Fibroblast of pulmonary artery (primary cell): ENCODE results near the gene PCDHA12.

Source experiments
- DNase-seq: peaks from one replicate; pipeline ENCODE4 v3.0.0-alpha.2; 2010; ENCODE audit warnings: low read depth
- H3K4me3 ChIP-seq: replicated peaks from 2 replicates; pipeline ENCODE4 v1.5.1; 2011; ENCODE audit warnings: low read depth, mild to moderate bottlenecking, control low read depth, low read length, moderate library complexity
- TF ChIP-seq, protein P1 (sequence below): IDR thresholded peaks from 2 replicates; pipeline ENCODE4 v1.5.1; 2011; ENCODE audit warnings: mild to moderate bottlenecking, control low read depth, low read length, inconsistent platforms; ENCODE audit errors: missing control alignments

The PCDHA12 gene

GRCh38 chr5:140877262-140877581 lies 2.1 kb downstream of the PCDHA12 start:
- no peak overlapping the region for H3K4me3 ChIP-seq
- DNase-seq, result no peak
- TF ChIP-seq, protein P1, sequence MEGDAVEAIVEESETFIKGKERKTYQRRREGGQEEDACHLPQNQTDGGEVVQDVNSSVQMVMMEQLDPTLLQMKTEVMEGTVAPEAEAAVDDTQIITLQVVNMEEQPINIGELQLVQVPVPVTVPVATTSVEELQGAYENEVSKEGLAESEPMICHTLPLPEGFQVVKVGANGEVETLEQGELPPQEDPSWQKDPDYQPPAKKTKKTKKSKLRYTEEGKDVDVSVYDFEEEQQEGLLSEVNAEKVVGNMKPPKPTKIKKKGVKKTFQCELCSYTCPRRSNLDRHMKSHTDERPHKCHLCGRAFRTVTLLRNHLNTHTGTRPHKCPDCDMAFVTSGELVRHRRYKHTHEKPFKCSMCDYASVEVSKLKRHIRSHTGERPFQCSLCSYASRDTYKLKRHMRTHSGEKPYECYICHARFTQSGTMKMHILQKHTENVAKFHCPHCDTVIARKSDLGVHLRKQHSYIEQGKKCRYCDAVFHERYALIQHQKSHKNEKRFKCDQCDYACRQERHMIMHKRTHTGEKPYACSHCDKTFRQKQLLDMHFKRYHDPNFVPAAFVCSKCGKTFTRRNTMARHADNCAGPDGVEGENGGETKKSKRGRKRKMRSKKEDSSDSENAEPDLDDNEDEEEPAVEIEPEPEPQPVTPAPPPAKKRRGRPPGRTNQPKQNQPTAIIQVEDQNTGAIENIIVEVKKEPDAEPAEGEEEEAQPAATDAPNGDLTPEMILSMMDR, result no peak

DNA sequence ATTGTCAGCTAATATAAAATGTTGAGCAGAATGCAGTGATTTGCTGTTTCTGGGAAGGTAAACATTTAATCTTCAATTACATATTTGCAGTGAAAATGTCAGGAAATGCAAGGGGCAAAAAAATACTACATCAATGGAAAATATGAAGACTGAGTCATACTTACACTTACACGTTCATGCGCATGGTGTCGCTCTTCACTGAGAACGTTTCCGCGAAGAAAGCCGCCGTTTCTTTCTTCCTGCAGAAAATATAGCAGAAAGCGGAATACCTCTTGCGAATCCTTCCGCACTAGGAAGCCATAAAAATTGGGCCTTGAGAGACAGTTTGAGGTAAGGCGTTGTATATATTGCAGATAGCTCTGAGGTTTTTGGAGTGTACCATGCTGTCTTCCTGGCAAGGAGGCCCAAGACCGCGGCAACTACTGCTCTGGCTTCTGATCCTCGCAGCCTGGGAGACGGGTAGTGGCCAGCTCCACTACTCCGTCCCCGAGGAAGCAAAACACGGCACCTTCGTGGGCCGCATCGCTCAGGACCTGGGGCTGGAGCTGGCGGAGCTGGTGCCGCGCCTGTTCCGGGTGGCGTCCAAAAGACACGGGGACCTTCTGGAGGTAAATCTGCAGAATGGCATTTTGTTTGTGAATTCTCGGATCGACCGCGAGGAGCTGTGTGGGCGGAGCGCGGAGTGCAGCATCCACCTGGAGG lies 6.9 kb downstream of the PCDHA12 start, which contains the start of gene PCDHA13:
TSS of gene PCDHA13 (plus strand) at position 236 of the 702 bp plus-strand sequence. CDS start at position 381, 145 bp downstream.
- no peak within 1 kb of the TSS for H3K4me3 ChIP-seq
- peak; percentile 7 for DNase-seq
- TF ChIP-seq, protein P1, result no peak

DNA sequence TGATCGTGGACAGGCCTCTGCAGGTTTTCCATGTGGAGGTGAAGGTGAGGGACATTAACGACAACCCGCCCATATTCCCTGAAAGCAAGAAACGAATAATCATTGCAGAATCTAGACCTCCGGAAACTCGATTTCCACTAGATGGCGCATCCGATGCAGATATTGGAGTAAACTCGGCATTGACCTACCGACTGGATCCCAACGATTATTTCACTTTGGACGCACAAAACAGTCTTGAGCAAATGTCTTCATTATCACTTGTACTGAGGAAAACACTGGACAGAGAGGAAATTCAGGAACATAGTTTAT lies 7.4 kb downstream of the PCDHA12 start:
- TF ChIP-seq, protein P1, result no peak
- H3K4me3 ChIP-seq, result no peak overlapping the region
- DNase-seq, result no peak

- TF ChIP-seq, protein P1, result no peak
- no peak for DNase-seq
- H3K4me3 ChIP-seq, result no peak overlapping the region
These were observed 8.3 kb downstream of the PCDHA12 start for GRCh38 chr5:140883373-140883772.

GRCh38 chr5:140883927-140884697 lies 9.0 kb downstream of the PCDHA12 start:
- no peak overlapping the region for H3K4me3 ChIP-seq
- DNase-seq, result no peak
- TF ChIP-seq, protein P1, result no peak

DNA sequence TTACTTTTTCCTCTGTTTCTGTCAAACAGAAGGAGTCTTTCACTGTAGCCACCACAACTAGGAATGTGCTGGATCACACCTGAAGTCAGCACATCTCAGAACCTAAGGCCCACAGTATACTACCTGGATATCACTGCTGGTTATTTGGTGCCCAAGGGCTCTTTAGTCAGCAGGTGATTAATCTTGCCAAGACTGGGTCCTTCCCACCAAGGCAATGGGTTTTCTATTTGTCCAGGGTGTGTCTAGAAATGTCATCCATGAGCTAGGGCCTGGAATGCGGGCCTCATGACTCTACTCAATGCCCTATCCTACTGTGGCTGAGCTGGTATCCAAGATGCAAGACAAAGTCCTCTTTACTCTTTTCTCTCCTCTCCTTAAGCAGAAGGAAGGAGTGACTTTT lies 41.2 kb downstream of the PCDHA12 start:
- no peak overlapping the region for H3K4me3 ChIP-seq
- no peak for DNase-seq
- TF ChIP-seq, protein P1, result no peak
